ENCODE results near the gene KLHL8.

GRCh38 chr4:87144356-87144755 lies 76.1 kb downstream of the KLHL8 start:
- no peak for TF ChIP-seq CTCF (IDR thresholded peaks at IDR 0.05)
- TF ChIP-seq POLR2A (IDR thresholded peaks at IDR 0.05) = no peak
